Glomerular visceral epithelial cell (primary cell): ENCODE measurements around the gene TGFBR3.

Experiments
- DNase-seq: peaks from one replicate; pipeline ENCODE4 v3.0.0-alpha.2; 2016; ENCODE audit errors: extremely low spot score

Gene TGFBR3

GRCh38 chr1:91736715-91737615 lies 149.0 kb downstream of the TGFBR3 start:
- DNase-seq, result peak; percentile 75

GRCh38 chr1:91736146-91736714 lies 149.7 kb downstream of the TGFBR3 start:
- DNase-seq, result no peak

- DNase-seq, result no peak
Observed at GRCh38 chr1:91735266-91735845, 150.6 kb downstream of the TGFBR3 start.

- DNase-seq, result no peak
Observed at GRCh38 chr1:91734761-91735160, 151.2 kb downstream of the TGFBR3 start.

- no peak for DNase-seq
Observed at GRCh38 chr1:91733108-91733710, 152.7 kb downstream of the TGFBR3 start.

- DNase-seq, result peak; percentile 93
Observed at GRCh38 chr1:91732291-91733107, 153.5 kb downstream of the TGFBR3 start.

GRCh38 chr1:91731815-91732214 lies 154.1 kb downstream of the TGFBR3 start:
- peak; percentile 88 for DNase-seq

- peak; percentile 71 for DNase-seq
Observed at GRCh38 chr1:91730801-91731732, 154.9 kb downstream of the TGFBR3 start.

- DNase-seq, result no peak
Observed at GRCh38 chr1:91729621-91730358, 156.2 kb downstream of the TGFBR3 start.

GRCh38 chr1:91727763-91728162 lies 158.2 kb downstream of the TGFBR3 start:
- DNase-seq, result no peak

GRCh38 chr1:91725989-91726721 lies 159.8 kb downstream of the TGFBR3 start:
- DNase-seq, result peak; percentile 70

GRCh38 chr1:91725618-91725988 lies 160.3 kb downstream of the TGFBR3 start:
- DNase-seq, result no peak

- no peak for DNase-seq
Observed at GRCh38 chr1:91724644-91725043, 161.3 kb downstream of the TGFBR3 start.

GRCh38 chr1:91724231-91724630 lies 161.7 kb downstream of the TGFBR3 start:
- no peak for DNase-seq

GRCh38 chr1:91720044-91720443 lies 165.9 kb downstream of the TGFBR3 start:
- DNase-seq, result no peak

- DNase-seq, result no peak
Observed at GRCh38 chr1:91718877-91719276, 167.1 kb downstream of the TGFBR3 start.

GRCh38 chr1:91718368-91718767 lies 167.6 kb downstream of the TGFBR3 start:
- DNase-seq, result no peak

GRCh38 chr1:91717839-91718238 lies 168.1 kb downstream of the TGFBR3 start:
- no peak for DNase-seq

- DNase-seq, result no peak
Observed at GRCh38 chr1:91716339-91716738, 169.6 kb downstream of the TGFBR3 start.
